OCI-LY3 (cell line): ENCODE results near the gene MYO1F.
"Not testable (repeated sequence)": the region's sequence is repeated elsewhere in the genome, so short reads cannot be mapped to it uniquely, and the experiment has no call there.

ENCODE experiments used
- H2AFZ ChIP-seq: fragments of 200-600, 300-600 bp; shearing (Covaris generic); 2 replicates; pipeline ENCODE4 v1.6.0; 2014; ENCODE audit warnings: antibody characterized with exemption, low read depth, low read length
- H3K27ac ChIP-seq: fragments of 200-600, 300-600 bp; sonication (generic); 2 replicates; pipeline ENCODE4 v1.5.1; 2014; ENCODE audit warnings: mild to moderate bottlenecking, low read length, moderate library complexity, mixed read lengths
- H3K27me3 ChIP-seq: fragments of 200-600, 300-600 bp; sonication (generic); 2 replicates; pipeline ENCODE4 v1.6.1; 2014; ENCODE audit warnings: low read depth, low read length, mixed read lengths
- H3K36me3 ChIP-seq: fragments of 200-600, 300-600 bp; sonication (generic); replicated peaks from 2 replicates; pipeline ENCODE3; 2014; ENCODE audit warnings: low read depth, low read length, mixed read lengths
- H3K4me1 ChIP-seq: fragments of 300-600, 200-600 bp; sonication (generic); 2 replicates; pipeline ENCODE4 v1.6.1; 2014; ENCODE audit warnings: low read length, mixed read lengths
- H3K4me2 ChIP-seq: fragments of 200-600, 300-600 bp; sonication (generic); 2 replicates; pipeline ENCODE4 v1.6.1; 2014; ENCODE audit warnings: low read length, mixed read lengths
- H3K4me3 ChIP-seq: fragments of 300-600, 200-600 bp; sonication (generic); 2 replicates; pipeline ENCODE4 v1.5.1; 2014; ENCODE audit warnings: antibody characterized with exemption, mild to moderate bottlenecking, low read length, moderate library complexity
- H3K79me2 ChIP-seq: fragments of 300-600, 200-600 bp; shearing (Covaris generic); 2 replicates; pipeline ENCODE4 v1.6.1; 2014; ENCODE audit warnings: mild to moderate bottlenecking, low read length, mixed read lengths
- H3K9ac ChIP-seq: fragments of 300-600, 200-600 bp; shearing (Covaris generic); 2 replicates; pipeline ENCODE4 v1.6.0; 2014; ENCODE audit warnings: mild to moderate bottlenecking, low read length, moderate library complexity
- H3K9me3 ChIP-seq: fragments of 200-600, 300-600 bp; shearing (Covaris generic); 2 replicates; pipeline ENCODE4 v1.6.1; 2014; ENCODE audit warnings: low read length, mixed read lengths; ENCODE audit not compliant: insufficient read depth
- H4K20me1 ChIP-seq: fragments of 200-600, 300-600 bp; sonication (generic); 2 replicates; pipeline ENCODE4 v1.6.1; 2016; ENCODE audit warnings: low read length, mixed read lengths; ENCODE audit not compliant: insufficient read depth
- CTCF ChIP-seq: fragments of 200-600, 300-600 bp; sonication (generic); IDR thresholded peaks from 2 replicates; pipeline ENCODE4 v1.5.1; 2014; ENCODE audit warnings: antibody characterized with exemption, low read length, low read depth
- EZH2phosphoT487 ChIP-seq: fragments of 200-600 bp; shearing (Covaris generic); IDR thresholded peaks from 2 replicates; pipeline ENCODE4 v1.6.1; 2018; ENCODE audit warnings: antibody characterized with exemption, mixed run types, low read depth

The MYO1F gene

GRCh38 chr19:8617984-8618383, 40.7 kb upstream of the MYO1F start:
- no peaks in the 10 kb centered on the region for H3K79me2 ChIP-seq
- H3K4me1 ChIP-seq: no peaks in the 10 kb centered on the region
- no peak overlapping the region for H3K9ac ChIP-seq
- H3K4me2 ChIP-seq: no peak overlapping the region
- TF ChIP-seq CTCF (no peak), EZH2phosphoT487 (no peak)
- no peak overlapping the region for H2AFZ ChIP-seq
- no peaks in the 10 kb centered on the region for H3K9me3 ChIP-seq
- no peak overlapping the region for H3K4me3 ChIP-seq
- H3K27ac ChIP-seq: no peak overlapping the region
- H3K27me3 ChIP-seq: no peaks in the 10 kb centered on the region
- H4K20me1 ChIP-seq: no peaks in the 10 kb centered on the region
- no peaks in the 10 kb centered on the region for H3K36me3 ChIP-seq

DNA sequence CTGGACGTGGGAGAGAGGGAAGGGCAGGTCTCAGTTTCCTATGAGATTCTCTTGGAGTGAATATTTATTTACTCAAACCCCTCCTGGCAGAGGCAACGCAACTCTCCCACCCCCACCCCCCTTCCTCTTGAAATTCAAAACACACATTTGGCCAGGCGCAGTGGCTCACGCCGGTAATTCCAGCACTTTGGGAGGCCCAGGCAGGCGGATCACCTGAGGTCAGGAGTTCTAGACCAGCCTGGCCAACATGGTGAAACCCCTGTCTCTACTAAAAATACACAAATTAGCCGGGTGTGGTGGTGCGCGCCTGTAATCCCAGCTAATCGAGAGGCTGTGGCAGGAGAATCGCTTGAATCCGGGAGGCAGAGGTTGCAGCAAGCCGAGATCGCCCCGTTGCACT, 40.1 kb upstream of the MYO1F start:
- H3K9me3 ChIP-seq, H2AFZ ChIP-seq, H4K20me1 ChIP-seq, H3K9ac ChIP-seq, H3K36me3 ChIP-seq, H3K4me2 ChIP-seq, H3K4me1 ChIP-seq, H3K4me3 ChIP-seq, H3K27ac ChIP-seq, H3K79me2 ChIP-seq, H3K27me3 ChIP-seq: not testable (repeated sequence)

GRCh38 chr19:8616861-8617260, 39.6 kb upstream of the MYO1F start:
- no peak overlapping the region for H3K27ac ChIP-seq
- H3K4me1 ChIP-seq: no peaks in the 10 kb centered on the region
- no peaks in the 10 kb centered on the region for H3K9me3 ChIP-seq
- H3K4me3 ChIP-seq: no peak overlapping the region
- no peaks in the 10 kb centered on the region for H3K79me2 ChIP-seq
- no peak overlapping the region for H3K4me2 ChIP-seq
- H3K27me3 ChIP-seq: no peaks in the 10 kb centered on the region
- TF ChIP-seq CTCF: no peak
- TF ChIP-seq EZH2phosphoT487: no peak
- H2AFZ ChIP-seq: no peak overlapping the region
- no peaks in the 10 kb centered on the region for H4K20me1 ChIP-seq
- no peak overlapping the region for H3K9ac ChIP-seq
- no peaks in the 10 kb centered on the region for H3K36me3 ChIP-seq

DNA sequence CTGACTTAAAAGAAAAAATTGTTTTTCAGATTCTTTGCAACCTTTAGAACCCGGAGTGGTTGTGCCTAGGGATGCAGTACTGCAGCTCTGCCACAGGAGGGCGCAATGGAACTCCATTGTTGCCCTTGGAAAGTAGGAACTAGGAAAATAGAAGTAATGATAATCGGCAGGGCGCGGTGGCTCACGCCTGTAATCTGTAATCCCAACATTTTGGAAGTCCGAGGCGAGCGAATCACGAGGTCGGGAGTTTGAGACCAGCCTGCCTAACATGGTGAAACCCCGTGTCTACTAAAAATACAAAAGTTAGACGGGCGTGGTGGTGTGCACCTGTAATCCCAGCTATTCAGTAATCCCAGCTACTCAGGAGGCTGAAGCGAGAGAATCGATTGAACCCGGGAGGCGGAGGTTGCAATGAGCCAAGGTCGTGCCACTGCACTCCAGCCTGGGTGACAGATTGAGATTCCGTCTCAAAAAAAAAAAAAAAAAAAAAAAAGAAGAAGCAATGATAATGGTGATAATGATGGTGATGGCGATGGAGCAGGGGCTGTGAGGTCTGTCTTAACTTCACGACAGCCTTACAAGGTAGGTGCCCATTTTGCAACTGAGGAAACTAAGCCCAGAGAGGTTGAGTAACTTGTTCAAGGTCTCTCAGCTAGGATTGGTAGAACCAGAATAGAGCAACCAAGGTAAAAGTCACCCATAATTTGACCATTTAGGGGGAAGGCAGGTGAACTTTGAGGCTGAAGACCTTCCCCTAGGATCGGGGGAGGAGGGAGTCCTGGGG, 38.8 kb upstream of the MYO1F start:
- Histone ChIP-seq H4K20me1 (no peaks in the 10 kb centered on the region), H3K4me1 (no peaks in the 10 kb centered on the region), H3K9ac (no peak overlapping the region), H3K27ac (no peak overlapping the region), H3K36me3 (no peaks in the 10 kb centered on the region), H3K27me3 (no peaks in the 10 kb centered on the region), H3K4me2 (no peak overlapping the region), H3K79me2 (no peaks in the 10 kb centered on the region), H2AFZ (no peak overlapping the region), H3K9me3 (no peaks in the 10 kb centered on the region), H3K4me3 (no peak overlapping the region)
- no peak for TF ChIP-seq EZH2phosphoT487
- TF ChIP-seq CTCF: peak; percentile 87
